Naive B cell (primary cell): Measurements from ENCODE around the gene SH2B2. TPM values are rescaled to one million over a fixed set of nuclear protein-coding genes. Genes with fewer than 3 reads are reported as not detected.
"Not testable (repeated sequence)": the region's sequence is repeated elsewhere in the genome, so short reads cannot be mapped to it uniquely, and the experiment has no call there.

Experiments used
- ATAC-seq, 2 donors: fragments of 150-1000 bp; cut with Tn5 transposase; 2 replicates each; pipeline ENCODE4 v1.10.0; 2021; ENCODE audit warnings: low read depth in 2 of 2, mild to moderate bottlenecking in 2 of 2, moderate library complexity in 2 of 2
- DNase-seq: peaks from one replicate; pipeline ENCODE4 v3.0.0; 2022
- H3K27ac Mint-ChIP-seq, 6 donors: one replicate each; pipeline ENCODE4 v1.8.0; 2020 to 2022; ENCODE audit warnings: mild to moderate bottlenecking in 6 of 6, mixed read lengths in 6 of 6, moderate library complexity in 5 of 6, inconsistent platforms in 2 of 6
- H3K27me3 Mint-ChIP-seq, 3 donors: one replicate each; pipeline ENCODE4 v1.8.0; 2021 to 2022; ENCODE audit warnings: mixed read lengths in 3 of 3, mild to moderate bottlenecking in 1 of 3
- H3K36me3 Mint-ChIP-seq, 2 donors: one replicate each; pipeline ENCODE4 v1.8.0; 2020 to 2022; ENCODE audit warnings: mixed read lengths in 2 of 2, inconsistent platforms in 1 of 2, mild to moderate bottlenecking in 1 of 2
- H3K4me1 Mint-ChIP-seq, 3 donors: one replicate each; pipeline ENCODE4 v1.8.0; 2020 to 2022; ENCODE audit warnings: mixed read lengths in 3 of 3, inconsistent platforms in 1 of 3, mild to moderate bottlenecking in 1 of 3, moderate library complexity in 1 of 3
- H3K4me3 Mint-ChIP-seq, 8 donors: one replicate each; pipeline ENCODE4 v1.8.0; 2020 to 2022; ENCODE audit warnings: mild to moderate bottlenecking in 8 of 8, mixed read lengths in 8 of 8, moderate library complexity in 8 of 8, inconsistent platforms in 2 of 8
- H3K9me3 Mint-ChIP-seq, 7 donors: one replicate each; pipeline ENCODE4 v1.8.0; 2020 to 2022; ENCODE audit warnings: mixed read lengths in 7 of 7, mild to moderate bottlenecking in 5 of 7, inconsistent platforms in 2 of 7, moderate library complexity in 1 of 7
- polyA plus RNA-seq, 6 donors: library from polyadenylated mRNA; unstranded; fragments of 300-500 nt; fragmentation: Illumina TruSeq; gene quantifications; one replicate each; pipeline ENCODE4 v1.2.3, GENCODE V29; 2021; ENCODE audit warnings: low read depth in 6 of 6

Gene SH2B2
- polyA plus RNA-seq, 6 donors from 2014 or later: 15.4 to 78.4 (median 27.2) TPM

GRCh38 chr7:102370038-102370437, 83.4 kb downstream of the SH2B2 start:
- peaks cover 5 to 21% (median 11%) of the 10 kb centered on the region in 3 donors for H3K4me1 Mint-ChIP-seq
- not testable (repeated sequence) for H3K36me3 Mint-ChIP-seq, DNase-seq, ATAC-seq, H3K27me3 Mint-ChIP-seq, H3K4me3 Mint-ChIP-seq, H3K27ac Mint-ChIP-seq
- H3K9me3 Mint-ChIP-seq: peaks cover 0 to 10% (median 3%) of the 10 kb centered on the region in 7 donors

Other genes with a start within 250 kb of the SH2B2 start
- gene SPDYE6, start 69.6 kb downstream of the SH2B2 start, polyA plus RNA-seq: under 1 TPM in 3 of 6 donors, not detected in 3; 0.18 to 0.41 (median 0.20) TPM
- gene PRKRIP1, start 109.5 kb downstream of the SH2B2 start, polyA plus RNA-seq: 10 to 100 TPM; 13.1 to 28.6 (median 17.4) TPM
- gene ORAI2, start 146.7 kb downstream of the SH2B2 start, polyA plus RNA-seq: 100 to 1,000 TPM; 236 to 340 (median 260) TPM
- gene ALKBH4, start 178.0 kb downstream of the SH2B2 start, polyA plus RNA-seq: 10 to 100 TPM; 12.4 to 23.5 (median 19.0) TPM
- gene LRWD1, start 178.1 kb downstream of the SH2B2 start, polyA plus RNA-seq: 10 to 100 TPM in 5 of 6 donors, 1 to 10 TPM in 1; 6.9 to 22.1 (median 17.3) TPM
- 100 to 1,000 TPM in 3 of 6 donors, 10 to 100 TPM in 3; 65.4 to 149 (median 107) TPM for gene POLR2J, start 192.1 kb downstream of the SH2B2 start, polyA plus RNA-seq
- 10 to 100 TPM in 1 of 6 donors, 1 to 10 TPM in 5; 4.1 to 11.7 (median 5.6) TPM for gene RASA4B, start 230.9 kb downstream of the SH2B2 start, polyA plus RNA-seq